ENCODE data around the gene SLC7A9.

DNA sequence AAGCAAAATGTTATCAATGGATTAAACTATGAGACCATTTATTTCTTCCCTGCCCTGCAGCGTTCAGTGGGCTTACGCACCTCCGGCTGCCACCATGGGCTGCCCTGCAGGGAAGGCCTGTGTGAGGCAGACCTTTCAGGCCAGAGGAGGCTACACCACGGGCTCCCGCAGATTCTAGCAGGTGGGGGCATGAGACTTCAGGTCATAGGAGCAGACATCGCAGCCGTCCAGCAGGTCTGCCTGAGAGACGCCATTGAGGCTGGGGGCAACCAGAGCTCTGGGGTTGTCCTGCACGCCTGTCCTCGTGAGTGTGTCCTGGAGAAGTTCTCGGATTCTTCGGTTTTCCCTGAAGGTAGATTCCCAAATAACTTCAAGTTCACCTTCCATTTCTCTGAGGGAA is 9.4 kb upstream of the SLC7A9 start:
- TF ChIP-seq CTCF (IDR thresholded peaks at IDR 0.05) (no peak), POLR2AphosphoS5 (IDR thresholded peaks at IDR 0.05) (no peak), POLR2A (IDR thresholded peaks at IDR 0.05) (no peak), EP300 (IDR thresholded peaks at IDR 0.05) (no peak)

Measured in gastroesophageal sphincter (tissue), 3 donors.